Measurements from ENCODE around the gene KANK2.

GRCh38 chr19:11202488-11203193 is 5.3 kb upstream of the KANK2 start:
- no peak for TF ChIP-seq POLR2AphosphoS5 (IDR thresholded peaks at IDR 0.05; ENCODE audit: borderline replicate concordance, low read depth, low read length)
- TF ChIP-seq EZH2 (IDR thresholded peaks at IDR 0.05), result no peak

All from SK-N-MC (cell line).